ENCODE data around the gene NOS3.
A peak's percentile ranks its signal among the peaks of the same experiment; 100 is the strongest.

Gene NOS3

DNA sequence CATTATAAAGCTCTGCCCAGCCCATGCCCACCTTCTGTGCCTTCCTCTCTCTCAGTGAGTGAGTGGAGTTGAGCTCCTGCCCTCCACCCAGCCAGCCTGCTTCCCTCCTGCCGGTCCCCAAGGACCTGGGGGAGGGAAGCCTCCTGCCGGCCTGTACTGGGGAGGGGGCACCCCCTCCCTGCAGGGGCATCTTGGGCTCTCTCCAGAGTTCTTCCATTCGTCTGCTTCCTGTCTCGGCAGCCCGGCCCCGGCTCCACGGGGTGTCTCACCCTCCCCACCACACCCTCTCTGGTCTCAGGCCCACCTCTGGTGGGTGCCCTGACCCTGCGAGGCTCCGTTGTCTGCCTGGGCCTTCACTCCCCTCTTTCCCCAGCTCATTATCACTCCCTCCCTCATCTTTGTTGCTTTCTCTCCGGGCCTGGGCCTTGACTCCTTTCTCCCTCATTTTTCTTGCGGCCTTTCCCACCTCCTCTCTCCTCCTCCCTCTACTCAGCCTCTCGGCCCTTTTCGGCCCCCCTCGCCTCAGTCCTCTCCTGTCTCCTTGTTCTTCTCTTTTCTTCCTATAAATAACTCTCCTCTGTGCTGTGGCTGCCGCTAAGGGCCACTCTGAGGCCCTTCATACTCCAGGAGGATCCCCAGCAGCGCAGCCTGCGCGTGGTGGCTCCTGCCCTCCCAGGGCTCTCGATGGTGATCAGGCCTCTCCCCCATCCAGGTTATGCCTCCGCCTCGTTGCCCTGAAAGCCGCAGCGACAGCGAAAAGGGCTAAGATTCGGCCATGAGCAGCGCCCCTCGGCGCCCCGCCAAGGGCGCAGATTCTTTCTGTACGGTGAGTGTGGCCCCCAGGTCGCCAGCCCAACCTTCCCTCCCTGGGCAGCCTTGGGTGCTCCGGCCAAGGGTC, 70.6 kb downstream of the NOS3 start:
- Histone ChIP-seq H4K20me1 (ENCODE audit: insufficient read depth, low read length) (peaks cover 12% of the 10 kb centered on the region), H3K36me3 (replicated peaks; ENCODE audit: low read depth, low read length) (peaks cover 10% of the 10 kb centered on the region), H3K27ac (ENCODE audit: low read length) (no peak overlapping the region), H3K4me1 (ENCODE audit: low read length) (peaks cover 16% of the 10 kb centered on the region), H3K79me2 (ENCODE audit: low read length) (peaks cover 26% of the 10 kb centered on the region), H3K4me2 (ENCODE audit: low read length) (peak overlapping the region; percentile 99), H3K9me3 (ENCODE audit: insufficient read depth, low read length) (no peaks in the 10 kb centered on the region), H3K27me3 (ENCODE audit: low read depth, low read length) (no peaks in the 10 kb centered on the region), H2AFZ (ENCODE audit: low read depth, low read length) (no peak overlapping the region), H3K9ac (ENCODE audit: low read length) (peak overlapping the region; percentile 87; the same call in 1 of the 2 replicates), H3K4me3 (ENCODE audit: low read length) (peak overlapping the region; percentile 90)
- TF ChIP-seq, protein P1, sequence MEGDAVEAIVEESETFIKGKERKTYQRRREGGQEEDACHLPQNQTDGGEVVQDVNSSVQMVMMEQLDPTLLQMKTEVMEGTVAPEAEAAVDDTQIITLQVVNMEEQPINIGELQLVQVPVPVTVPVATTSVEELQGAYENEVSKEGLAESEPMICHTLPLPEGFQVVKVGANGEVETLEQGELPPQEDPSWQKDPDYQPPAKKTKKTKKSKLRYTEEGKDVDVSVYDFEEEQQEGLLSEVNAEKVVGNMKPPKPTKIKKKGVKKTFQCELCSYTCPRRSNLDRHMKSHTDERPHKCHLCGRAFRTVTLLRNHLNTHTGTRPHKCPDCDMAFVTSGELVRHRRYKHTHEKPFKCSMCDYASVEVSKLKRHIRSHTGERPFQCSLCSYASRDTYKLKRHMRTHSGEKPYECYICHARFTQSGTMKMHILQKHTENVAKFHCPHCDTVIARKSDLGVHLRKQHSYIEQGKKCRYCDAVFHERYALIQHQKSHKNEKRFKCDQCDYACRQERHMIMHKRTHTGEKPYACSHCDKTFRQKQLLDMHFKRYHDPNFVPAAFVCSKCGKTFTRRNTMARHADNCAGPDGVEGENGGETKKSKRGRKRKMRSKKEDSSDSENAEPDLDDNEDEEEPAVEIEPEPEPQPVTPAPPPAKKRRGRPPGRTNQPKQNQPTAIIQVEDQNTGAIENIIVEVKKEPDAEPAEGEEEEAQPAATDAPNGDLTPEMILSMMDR (IDR thresholded peaks at IDR 0.05; ENCODE audit: low read depth, low read length) = no peak
- no peak for TF ChIP-seq EZH2phosphoT487 (IDR thresholded peaks at IDR 0.05; ENCODE audit: low read depth)

GRCh38 chr7:151062111-151062398, 71.2 kb downstream of the NOS3 start:
- no peak overlapping the region for H3K4me2 ChIP-seq (ENCODE audit: low read length)
- H3K27ac ChIP-seq (ENCODE audit: low read length) = no peak overlapping the region
- H3K79me2 ChIP-seq (ENCODE audit: low read length) = peaks cover 26% of the 10 kb centered on the region
- peaks cover 12% of the 10 kb centered on the region for H4K20me1 ChIP-seq (ENCODE audit: insufficient read depth, low read length)
- no peak overlapping the region for H3K9ac ChIP-seq (ENCODE audit: low read length)
- no peak for TF ChIP-seq EZH2phosphoT487 (IDR thresholded peaks at IDR 0.05; ENCODE audit: low read depth)
- TF ChIP-seq, protein P1 (IDR thresholded peaks at IDR 0.05; ENCODE audit: low read depth, low read length) = no peak
- no peaks in the 10 kb centered on the region for H3K9me3 ChIP-seq (ENCODE audit: insufficient read depth, low read length)
- peaks cover 14% of the 10 kb centered on the region for H3K4me1 ChIP-seq (ENCODE audit: low read length)
- H3K27me3 ChIP-seq (ENCODE audit: low read depth, low read length) = no peaks in the 10 kb centered on the region
- H3K36me3 ChIP-seq (replicated peaks; ENCODE audit: low read depth, low read length) = peaks cover 10% of the 10 kb centered on the region
- no peak overlapping the region for H2AFZ ChIP-seq (ENCODE audit: low read depth, low read length)
- no peak overlapping the region for H3K4me3 ChIP-seq (ENCODE audit: low read length)

- peaks cover 26% of the 10 kb centered on the region for H3K79me2 ChIP-seq (ENCODE audit: low read length)
- H3K4me2 ChIP-seq (ENCODE audit: low read length) = no peak overlapping the region
- no peak overlapping the region for H3K27ac ChIP-seq (ENCODE audit: low read length)
- H3K4me3 ChIP-seq (ENCODE audit: low read length) = no peak overlapping the region
- H3K36me3 ChIP-seq (replicated peaks; ENCODE audit: low read depth, low read length) = peaks cover 14% of the 10 kb centered on the region
- no peaks in the 10 kb centered on the region for H3K27me3 ChIP-seq (ENCODE audit: low read depth, low read length)
- TF ChIP-seq, protein P1 (IDR thresholded peaks at IDR 0.05; ENCODE audit: low read depth, low read length) = no peak
- no peak for TF ChIP-seq EZH2phosphoT487 (IDR thresholded peaks at IDR 0.05; ENCODE audit: low read depth)
- H3K9ac ChIP-seq (ENCODE audit: low read length) = no peak overlapping the region
- H3K9me3 ChIP-seq (ENCODE audit: insufficient read depth, low read length) = no peaks in the 10 kb centered on the region
- peaks cover 12% of the 10 kb centered on the region for H3K4me1 ChIP-seq (ENCODE audit: low read length)
- H4K20me1 ChIP-seq (ENCODE audit: insufficient read depth, low read length) = peaks cover 12% of the 10 kb centered on the region
- no peak overlapping the region for H2AFZ ChIP-seq (ENCODE audit: low read depth, low read length)
These were observed 71.8 kb downstream of the NOS3 start for GRCh38 chr7:151062399-151063211.

GRCh38 chr7:151063212-151063561, 72.4 kb downstream of the NOS3 start:
- TF ChIP-seq, protein P1 (IDR thresholded peaks at IDR 0.05; ENCODE audit: low read depth, low read length) = no peak
- no peak for TF ChIP-seq EZH2phosphoT487 (IDR thresholded peaks at IDR 0.05; ENCODE audit: low read depth)
- Histone ChIP-seq H3K9ac (ENCODE audit: low read length) (no peak overlapping the region), H3K4me1 (ENCODE audit: low read length) (peaks cover 12% of the 10 kb centered on the region), H3K4me2 (ENCODE audit: low read length) (no peak overlapping the region), H4K20me1 (ENCODE audit: insufficient read depth, low read length) (peaks cover 12% of the 10 kb centered on the region), H2AFZ (ENCODE audit: low read depth, low read length) (no peak overlapping the region), H3K4me3 (ENCODE audit: low read length) (no peak overlapping the region), H3K9me3 (ENCODE audit: insufficient read depth, low read length) (no peaks in the 10 kb centered on the region), H3K27me3 (ENCODE audit: low read depth, low read length) (no peaks in the 10 kb centered on the region), H3K27ac (ENCODE audit: low read length) (no peak overlapping the region), H3K36me3 (replicated peaks; ENCODE audit: low read depth, low read length) (peaks cover 17% of the 10 kb centered on the region), H3K79me2 (ENCODE audit: low read length) (peaks cover 26% of the 10 kb centered on the region)

Measured in OCI-LY3 (cell line).